ENCODE data around the gene MLH1.

Gene MLH1

DNA sequence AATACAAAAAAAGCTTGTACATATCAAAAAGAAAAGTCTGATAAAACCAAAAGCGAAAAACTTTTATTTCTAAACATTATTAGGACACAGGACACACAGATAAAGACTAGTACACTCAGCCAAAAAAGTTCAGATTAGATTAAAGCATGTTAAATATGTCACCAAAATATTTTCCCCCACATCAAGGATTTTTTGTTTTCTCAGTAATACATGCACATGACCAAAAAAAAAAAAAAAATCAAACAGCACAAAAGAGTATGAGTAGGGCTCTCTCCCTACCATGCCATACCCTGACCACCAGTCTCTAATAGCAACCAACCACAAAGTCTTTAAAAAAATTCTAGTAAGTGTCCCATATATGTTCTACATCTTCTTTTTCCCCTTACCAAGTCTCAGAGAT, 103.7 kb downstream of the MLH1 start:
- H3K27me3 ChIP-seq (ENCODE audit: control insufficient read depth in 1 of 2, insufficient read depth in 2 of 2, low read length in 2 of 2), result no peaks in the 10 kb centered on the region
- H3K9ac ChIP-seq (ENCODE audit: low read length), result no peak overlapping the region
- H3K4me1 ChIP-seq (ENCODE audit: insufficient read depth, low read length), result peaks cover 4% of the 10 kb centered on the region
- no peak overlapping the region for H3K4me3 ChIP-seq (ENCODE audit: low read depth in 1 of 2, low read length in 2 of 2)
- no peak overlapping the region for H3K27ac ChIP-seq (ENCODE audit: low read depth, low read length)
- no peaks in the 10 kb centered on the region for H3K9me3 ChIP-seq (ENCODE audit: low read length)
- peaks cover 8% of the 10 kb centered on the region for H3K36me3 ChIP-seq (ENCODE audit: insufficient read depth, low read length)

DNA sequence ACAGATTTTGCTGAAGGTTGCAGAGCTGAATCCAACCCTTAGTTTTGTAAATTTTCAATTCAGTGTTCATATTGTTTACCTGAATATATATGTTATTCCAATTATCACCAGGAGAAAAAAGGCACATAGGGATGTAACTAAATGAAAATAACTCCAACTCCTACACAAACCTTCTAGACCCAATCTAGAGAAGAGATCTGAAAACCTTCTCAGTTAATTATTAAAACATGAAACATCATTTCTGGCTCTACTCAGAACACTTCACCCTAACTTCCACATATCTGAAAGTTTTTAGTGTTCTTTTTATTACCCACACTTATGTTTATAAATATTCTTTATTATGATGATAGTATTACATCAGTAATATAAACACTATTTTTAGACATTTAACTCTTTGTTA, 104.5 kb downstream of the MLH1 start:
- peaks cover 8% of the 10 kb centered on the region for H3K36me3 ChIP-seq (ENCODE audit: insufficient read depth, low read length)
- H3K4me3 ChIP-seq (ENCODE audit: low read depth in 1 of 2, low read length in 2 of 2), result no peak overlapping the region
- H3K4me1 ChIP-seq (ENCODE audit: insufficient read depth, low read length), result peaks cover 4% of the 10 kb centered on the region
- no peak overlapping the region for H3K9ac ChIP-seq (ENCODE audit: low read length)
- no peaks in the 10 kb centered on the region for H3K27me3 ChIP-seq (ENCODE audit: control insufficient read depth in 1 of 2, insufficient read depth in 2 of 2, low read length in 2 of 2)
- H3K27ac ChIP-seq (ENCODE audit: low read depth, low read length), result no peak overlapping the region
- no peaks in the 10 kb centered on the region for H3K9me3 ChIP-seq (ENCODE audit: low read length)

GRCh38 chr3:37098884-37099283, 105.6 kb downstream of the MLH1 start:
- Histone ChIP-seq H3K9me3 (ENCODE audit: low read length) (no peaks in the 10 kb centered on the region), H3K9ac (ENCODE audit: low read length) (no peak overlapping the region), H3K36me3 (ENCODE audit: insufficient read depth, low read length) (peaks cover 8% of the 10 kb centered on the region), H3K27me3 (ENCODE audit: control insufficient read depth in 1 of 2, insufficient read depth in 2 of 2, low read length in 2 of 2) (no peaks in the 10 kb centered on the region), H3K27ac (ENCODE audit: low read depth, low read length) (no peak overlapping the region), H3K4me1 (ENCODE audit: insufficient read depth, low read length) (peaks cover 4% of the 10 kb centered on the region), H3K4me3 (ENCODE audit: low read depth in 1 of 2, low read length in 2 of 2) (no peak overlapping the region)

DNA sequence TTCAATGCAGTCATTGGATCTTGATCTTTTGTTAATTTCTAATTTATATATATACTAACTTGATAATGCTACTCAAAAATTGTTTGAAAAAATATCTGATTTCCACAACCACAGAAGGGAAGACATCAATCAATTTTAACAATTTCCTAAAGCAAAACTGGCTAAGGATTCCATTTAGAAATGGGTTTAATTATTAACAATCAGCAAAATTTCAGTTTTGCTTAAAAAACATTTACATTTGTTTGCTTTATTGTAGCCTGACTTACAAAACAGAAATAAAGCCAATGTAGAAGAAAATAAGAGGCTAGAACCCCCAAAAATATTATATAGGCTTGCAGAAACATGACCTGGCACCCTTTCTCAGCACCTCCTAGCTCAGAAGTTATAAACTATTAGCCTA, 106.2 kb downstream of the MLH1 start:
- Histone ChIP-seq H3K36me3 (ENCODE audit: insufficient read depth, low read length) (peaks cover 4% of the 10 kb centered on the region), H3K27ac (ENCODE audit: low read depth, low read length) (no peak overlapping the region), H3K4me1 (ENCODE audit: insufficient read depth, low read length) (peaks cover 4% of the 10 kb centered on the region), H3K4me3 (ENCODE audit: low read depth in 1 of 2, low read length in 2 of 2) (no peak overlapping the region), H3K9me3 (ENCODE audit: low read length) (no peaks in the 10 kb centered on the region), H3K27me3 (ENCODE audit: control insufficient read depth in 1 of 2, insufficient read depth in 2 of 2, low read length in 2 of 2) (no peaks in the 10 kb centered on the region), H3K9ac (ENCODE audit: low read length) (no peak overlapping the region)

- no peaks in the 10 kb centered on the region for H3K9me3 ChIP-seq (ENCODE audit: low read length)
- no peak overlapping the region for H3K9ac ChIP-seq (ENCODE audit: low read length)
- no peak overlapping the region for H3K27ac ChIP-seq (ENCODE audit: low read depth, low read length)
- H3K4me3 ChIP-seq (ENCODE audit: low read depth in 1 of 2, low read length in 2 of 2), result no peak overlapping the region
- peaks cover 4% of the 10 kb centered on the region for H3K4me1 ChIP-seq (ENCODE audit: insufficient read depth, low read length)
- no peaks in the 10 kb centered on the region for H3K27me3 ChIP-seq (ENCODE audit: control insufficient read depth in 1 of 2, insufficient read depth in 2 of 2, low read length in 2 of 2)
- H3K36me3 ChIP-seq (ENCODE audit: insufficient read depth, low read length), result no peaks in the 10 kb centered on the region
Observed at GRCh38 chr3:37100411-37100810, 107.1 kb downstream of the MLH1 start.

All from muscle layer of colon (tissue), 2 donors.